Measurements from ENCODE around the gene CDC42EP1.
A peak's percentile ranks its signal among the peaks of the same experiment; 100 is the strongest.
"Not testable (repeated sequence)": the region's sequence is repeated elsewhere in the genome, so short reads cannot be mapped to it uniquely, and the experiment has no call there.

Gene CDC42EP1

GRCh38 chr22:37534445-37534844, 25.8 kb upstream of the CDC42EP1 start:
- TF ChIP-seq, protein P1, sequence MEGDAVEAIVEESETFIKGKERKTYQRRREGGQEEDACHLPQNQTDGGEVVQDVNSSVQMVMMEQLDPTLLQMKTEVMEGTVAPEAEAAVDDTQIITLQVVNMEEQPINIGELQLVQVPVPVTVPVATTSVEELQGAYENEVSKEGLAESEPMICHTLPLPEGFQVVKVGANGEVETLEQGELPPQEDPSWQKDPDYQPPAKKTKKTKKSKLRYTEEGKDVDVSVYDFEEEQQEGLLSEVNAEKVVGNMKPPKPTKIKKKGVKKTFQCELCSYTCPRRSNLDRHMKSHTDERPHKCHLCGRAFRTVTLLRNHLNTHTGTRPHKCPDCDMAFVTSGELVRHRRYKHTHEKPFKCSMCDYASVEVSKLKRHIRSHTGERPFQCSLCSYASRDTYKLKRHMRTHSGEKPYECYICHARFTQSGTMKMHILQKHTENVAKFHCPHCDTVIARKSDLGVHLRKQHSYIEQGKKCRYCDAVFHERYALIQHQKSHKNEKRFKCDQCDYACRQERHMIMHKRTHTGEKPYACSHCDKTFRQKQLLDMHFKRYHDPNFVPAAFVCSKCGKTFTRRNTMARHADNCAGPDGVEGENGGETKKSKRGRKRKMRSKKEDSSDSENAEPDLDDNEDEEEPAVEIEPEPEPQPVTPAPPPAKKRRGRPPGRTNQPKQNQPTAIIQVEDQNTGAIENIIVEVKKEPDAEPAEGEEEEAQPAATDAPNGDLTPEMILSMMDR (IDR thresholded peaks at IDR 0.05; ENCODE audit: borderline replicate concordance, control extremely low read depth, extremely low read depth, insufficient read depth, missing control alignments) = no peak
- DNase-seq (ENCODE audit: low spot score) = no peak
- in situ Hi-C loops (cut with MboI; ENCODE audit: low sequenced_read_pairs, unreplicated experiment) = no loop called here

DNA sequence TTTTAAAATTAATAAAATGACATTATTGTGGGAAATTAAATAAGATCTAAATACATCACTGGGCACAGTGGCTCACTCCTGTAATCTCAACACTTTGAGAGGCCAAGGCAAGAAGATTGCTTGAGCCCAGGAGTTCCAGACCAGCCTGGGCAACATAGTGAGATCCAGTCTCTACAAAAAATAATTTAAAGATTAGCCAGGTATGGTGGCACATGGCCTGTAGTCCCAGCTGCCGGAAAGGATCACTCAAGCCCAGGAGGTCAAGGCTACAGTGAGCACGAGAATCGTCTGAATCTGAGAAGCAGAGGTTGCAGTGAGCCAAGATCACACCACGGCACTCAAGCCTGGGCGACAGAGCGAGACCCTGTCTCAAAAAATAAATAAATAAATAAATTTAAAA, 25.1 kb upstream of the CDC42EP1 start:
- TF ChIP-seq, protein P1 (IDR thresholded peaks at IDR 0.05; ENCODE audit: borderline replicate concordance, control extremely low read depth, extremely low read depth, insufficient read depth, missing control alignments) = no peak
- in situ Hi-C loops (cut with MboI; ENCODE audit: low sequenced_read_pairs, unreplicated experiment) = loop anchor here (5.0 kb wide), 1 partner anchor 57 kb away; no protein-coding TSS in a partner anchor
- DNase-seq (ENCODE audit: low spot score) = no peak

DNA sequence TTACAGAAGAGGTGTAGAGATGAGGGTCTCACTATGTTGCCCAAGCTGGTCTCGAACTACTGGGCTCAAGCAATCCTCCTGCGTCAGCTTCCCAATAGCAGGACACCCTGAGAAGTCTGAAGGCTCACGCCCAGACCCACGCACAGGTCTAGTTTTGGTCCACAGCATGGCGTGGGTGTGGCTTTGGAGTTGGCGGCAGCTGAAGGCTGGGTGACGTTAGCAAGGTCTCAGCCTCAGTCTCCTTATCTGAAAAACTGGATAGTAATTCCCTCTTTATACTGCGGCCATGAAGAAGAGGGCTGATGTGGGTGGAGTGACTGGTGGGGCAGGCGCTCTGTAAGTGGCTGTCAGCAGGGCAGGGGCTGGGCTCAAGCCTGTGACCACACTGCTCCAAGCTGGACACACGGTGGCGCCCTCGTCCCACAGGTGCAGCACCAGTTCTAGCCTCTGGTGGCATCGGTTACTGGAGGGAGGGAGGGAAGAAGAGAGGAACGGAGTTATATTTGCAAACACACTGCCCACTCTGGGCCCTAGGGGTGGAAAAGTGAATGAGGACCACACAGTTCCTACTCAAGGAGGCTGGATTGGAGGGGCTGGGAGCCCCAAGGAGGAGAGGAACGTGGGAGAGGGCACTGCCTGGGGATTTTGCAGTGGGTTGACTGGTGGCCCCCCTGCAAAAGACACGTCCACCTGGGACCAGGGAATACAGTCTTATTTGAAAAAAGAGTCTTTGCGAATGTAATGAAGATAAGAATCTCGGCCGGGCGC, 21.5 kb upstream of the CDC42EP1 start:
- in situ Hi-C loops (cut with MboI; ENCODE audit: low sequenced_read_pairs, unreplicated experiment) = loop anchor here (5.0 kb wide), 1 partner anchor 54 kb away; no protein-coding TSS in a partner anchor
- peak; percentile 95 for DNase-seq (ENCODE audit: low spot score)
- TF ChIP-seq, protein P1 (IDR thresholded peaks at IDR 0.05; ENCODE audit: borderline replicate concordance, control extremely low read depth, extremely low read depth, insufficient read depth, missing control alignments) = peak; percentile 98

DNA sequence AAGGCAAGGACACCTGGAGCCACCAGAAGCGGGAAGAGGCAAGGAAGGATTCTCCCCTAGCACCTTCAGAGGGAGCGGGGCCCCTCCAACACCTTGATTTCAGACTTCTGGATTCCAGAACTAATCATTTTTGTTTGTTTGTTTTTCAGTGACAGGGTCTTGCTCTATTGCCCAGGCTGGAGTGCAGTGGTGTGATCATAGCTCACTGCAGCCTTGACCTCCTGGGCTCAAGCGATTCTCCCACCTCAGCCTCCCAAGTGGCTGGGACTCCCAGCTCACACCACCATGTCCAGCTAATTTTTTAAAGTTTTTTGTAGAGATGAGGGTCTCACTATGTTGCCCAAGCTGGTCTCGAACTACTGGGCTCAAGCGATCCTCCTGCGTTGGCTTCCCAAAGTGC, 20.5 kb upstream of the CDC42EP1 start:
- in situ Hi-C loops (cut with MboI; ENCODE audit: low sequenced_read_pairs, unreplicated experiment) = loop anchor here (5.0 kb wide), 1 partner anchor 53 kb away; no protein-coding TSS in a partner anchor
- DNase-seq (ENCODE audit: low spot score) = not testable (repeated sequence)

DNA sequence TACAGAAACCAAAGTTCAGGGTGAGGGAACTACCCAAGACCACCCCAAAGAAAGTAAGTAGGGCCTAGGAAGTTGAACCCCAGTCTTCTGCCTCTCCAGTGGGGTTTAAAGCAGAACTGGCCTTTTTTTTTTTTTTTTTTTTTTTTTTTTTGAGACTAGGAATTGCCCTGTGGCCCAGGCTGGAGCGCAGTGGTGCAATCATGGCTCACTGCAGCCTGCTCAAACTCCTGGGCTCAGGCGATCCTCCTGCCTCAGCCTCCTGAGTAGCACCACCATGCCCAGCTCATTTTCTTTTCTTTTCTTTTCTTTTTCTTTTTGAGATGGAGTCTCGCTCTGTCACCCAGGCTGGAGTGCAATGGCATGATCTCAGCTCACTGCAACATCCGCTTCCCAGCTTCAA, 17.9 kb upstream of the CDC42EP1 start:
- DNase-seq (ENCODE audit: low spot score); in situ Hi-C loops (cut with MboI; ENCODE audit: low sequenced_read_pairs, unreplicated experiment): not testable (repeated sequence)

GRCh38 chr22:37542959-37543358, 17.3 kb upstream of the CDC42EP1 start:
- TF ChIP-seq, protein P1 (IDR thresholded peaks at IDR 0.05; ENCODE audit: borderline replicate concordance, control extremely low read depth, extremely low read depth, insufficient read depth, missing control alignments) = no peak
- in situ Hi-C loops (cut with MboI; ENCODE audit: low sequenced_read_pairs, unreplicated experiment) = no loop called here
- no peak for DNase-seq (ENCODE audit: low spot score)

DNA sequence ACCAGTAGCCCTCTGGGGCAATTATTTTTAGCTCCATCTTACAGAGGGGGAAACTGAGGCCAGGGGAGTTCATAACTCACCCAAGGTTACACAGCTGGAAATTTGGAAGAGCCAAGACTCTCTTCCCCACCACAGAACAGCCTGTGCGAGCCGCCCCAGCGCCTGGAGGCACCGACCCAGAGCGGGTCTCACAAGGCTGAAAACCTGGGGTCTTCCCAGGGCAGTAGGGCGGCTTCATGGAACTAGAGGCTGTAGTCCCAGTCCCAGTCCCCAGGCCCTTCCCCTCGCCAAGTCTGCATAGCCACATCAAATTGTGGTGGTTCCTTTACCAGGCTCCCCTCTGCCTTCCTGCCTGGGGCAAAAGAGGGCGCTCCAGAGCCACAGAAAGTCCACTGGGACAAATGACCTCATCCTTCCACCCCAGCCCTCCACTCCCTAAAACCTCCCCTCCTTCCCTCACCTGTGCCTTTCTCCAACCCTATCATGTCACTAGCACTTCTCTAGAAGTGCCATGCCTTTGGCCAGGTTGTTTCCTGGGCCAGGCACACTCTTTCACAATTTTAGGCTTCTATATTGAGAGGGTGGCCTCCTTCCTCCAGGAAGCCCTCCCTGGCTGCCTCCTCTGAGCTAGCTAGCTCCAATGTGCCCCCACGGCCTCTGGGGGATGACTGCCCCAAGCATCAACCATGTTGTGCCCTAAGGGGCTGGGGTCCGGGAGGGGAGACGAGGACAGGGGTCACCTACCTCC, 15.2 kb upstream of the CDC42EP1 start:
- in situ Hi-C loops (cut with MboI; ENCODE audit: low sequenced_read_pairs, unreplicated experiment) = no loop called here
- peak; percentile 83 for DNase-seq (ENCODE audit: low spot score)
- TF ChIP-seq, protein P1 (IDR thresholded peaks at IDR 0.05; ENCODE audit: borderline replicate concordance, control extremely low read depth, extremely low read depth, insufficient read depth, missing control alignments) = peak; percentile 71

Measured in GM13976 (cell line).